Thoracic aorta (tissue), 2 donors: Measurements from ENCODE around the gene HARS1. TPM values are rescaled to one million over a fixed set of nuclear protein-coding genes. Genes with fewer than 3 reads are reported as not detected.
"Not testable (repeated sequence)": the region's sequence is repeated elsewhere in the genome, so short reads cannot be mapped to it uniquely, and the experiment has no call there.

Source experiments
- ATAC-seq: fragments of 150-250 bp; one replicate; pipeline ENCODE4 v1.8.0; 2017; ENCODE audit warnings: low read depth; ENCODE audit not compliant: insufficient number of reproducible peaks, low FRiP score
- DNase-seq: peaks from one replicate; pipeline ENCODE4 v3.0.0-alpha.2; 2020; ENCODE audit warnings: low spot score
- H3K27ac ChIP-seq, 2 donors: fragments of 200-600 bp; sonication (generic); 1 replicate in 1 of 2; 2 replicates in 1 of 2; pipeline ENCODE4 v1.5.1; 2016; ENCODE audit warnings: mild to moderate bottlenecking in 2 of 2, moderate library complexity in 2 of 2
- H3K27me3 ChIP-seq: fragments of 200-600 bp; sonication (generic); replicated peaks from 2 replicates; pipeline ENCODE4 v1.6.0; 2016; ENCODE audit warnings: mild to moderate bottlenecking; ENCODE audit not compliant: insufficient read depth
- H3K36me3 ChIP-seq: fragments of 200-600 bp; sonication (generic); one replicate; pipeline ENCODE4 v1.5.1; 2016
- H3K4me1 ChIP-seq, 2 donors: fragments of 200-600 bp; sonication (generic); 1 replicate in 1 of 2; 2 replicates in 1 of 2; pipeline versions ENCODE4 v1.5.1 to v1.6.0; 2016; ENCODE audit warnings: low read depth in 2 of 2, mild to moderate bottlenecking in 1 of 2; ENCODE audit not compliant: control insufficient read depth in 1 of 2
- H3K4me3 ChIP-seq: fragments of 200-600 bp; sonication (generic); 2 replicates; pipeline ENCODE4 v1.5.1; 2016; ENCODE audit warnings: mild to moderate bottlenecking
- H3K9me3 ChIP-seq: fragments of 200-600 bp; sonication (generic); 2 replicates; pipeline ENCODE4 v1.5.1; 2016
- total RNA-seq, 2 donors: library from RNA; depleted of rRNA; stranded (reverse); fragments of >200 nt; gene quantifications; one replicate each; pipeline versions ENCODE4 v1.1.0 to v1.2.3, GENCODE V29; 2016
- TF ChIP-seq, protein P1 (sequence below): fragments of 200-600 bp; sonication (generic); IDR thresholded peaks from one replicate; pipeline ENCODE4 v1.5.1; 2019; ENCODE audit warnings: antibody characterized with exemption

HARS1 gene
- total RNA-seq, 2 donors from 2014 or later = 46.4 to 68.2 TPM

DNA sequence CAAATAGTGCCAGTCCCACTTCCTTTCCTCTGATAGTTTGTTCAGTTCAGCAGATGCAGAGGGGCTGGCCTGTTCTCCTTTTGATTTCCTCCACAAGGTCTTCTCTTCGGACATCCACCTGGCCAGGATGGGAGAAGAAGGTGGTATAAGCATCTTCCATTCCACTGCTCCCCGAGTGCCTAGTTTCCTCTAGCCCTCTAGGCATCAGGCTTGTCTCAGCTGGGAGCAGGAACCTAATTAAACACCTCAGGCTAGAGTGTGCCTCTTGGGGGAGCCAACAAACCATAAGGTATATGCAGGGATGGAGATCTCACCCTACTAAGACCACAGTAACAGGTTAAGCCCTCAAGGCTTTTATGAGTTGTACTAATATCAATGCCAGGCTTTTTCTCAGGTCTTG is 17.0 kb downstream of the HARS1 start:
- Histone ChIP-seq H3K4me3 (no peak overlapping the region), H3K36me3 (peaks cover 53% of the 10 kb centered on the region), H3K4me1 (no peaks in the 10 kb centered on the region), H3K27ac (no peak overlapping the region), H3K27me3 (no peaks in the 10 kb centered on the region), H3K9me3 (no peaks in the 10 kb centered on the region)
- DNase-seq = no peak
- no peak for ATAC-seq
- TF ChIP-seq, protein P1, sequence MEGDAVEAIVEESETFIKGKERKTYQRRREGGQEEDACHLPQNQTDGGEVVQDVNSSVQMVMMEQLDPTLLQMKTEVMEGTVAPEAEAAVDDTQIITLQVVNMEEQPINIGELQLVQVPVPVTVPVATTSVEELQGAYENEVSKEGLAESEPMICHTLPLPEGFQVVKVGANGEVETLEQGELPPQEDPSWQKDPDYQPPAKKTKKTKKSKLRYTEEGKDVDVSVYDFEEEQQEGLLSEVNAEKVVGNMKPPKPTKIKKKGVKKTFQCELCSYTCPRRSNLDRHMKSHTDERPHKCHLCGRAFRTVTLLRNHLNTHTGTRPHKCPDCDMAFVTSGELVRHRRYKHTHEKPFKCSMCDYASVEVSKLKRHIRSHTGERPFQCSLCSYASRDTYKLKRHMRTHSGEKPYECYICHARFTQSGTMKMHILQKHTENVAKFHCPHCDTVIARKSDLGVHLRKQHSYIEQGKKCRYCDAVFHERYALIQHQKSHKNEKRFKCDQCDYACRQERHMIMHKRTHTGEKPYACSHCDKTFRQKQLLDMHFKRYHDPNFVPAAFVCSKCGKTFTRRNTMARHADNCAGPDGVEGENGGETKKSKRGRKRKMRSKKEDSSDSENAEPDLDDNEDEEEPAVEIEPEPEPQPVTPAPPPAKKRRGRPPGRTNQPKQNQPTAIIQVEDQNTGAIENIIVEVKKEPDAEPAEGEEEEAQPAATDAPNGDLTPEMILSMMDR = no peak

DNA sequence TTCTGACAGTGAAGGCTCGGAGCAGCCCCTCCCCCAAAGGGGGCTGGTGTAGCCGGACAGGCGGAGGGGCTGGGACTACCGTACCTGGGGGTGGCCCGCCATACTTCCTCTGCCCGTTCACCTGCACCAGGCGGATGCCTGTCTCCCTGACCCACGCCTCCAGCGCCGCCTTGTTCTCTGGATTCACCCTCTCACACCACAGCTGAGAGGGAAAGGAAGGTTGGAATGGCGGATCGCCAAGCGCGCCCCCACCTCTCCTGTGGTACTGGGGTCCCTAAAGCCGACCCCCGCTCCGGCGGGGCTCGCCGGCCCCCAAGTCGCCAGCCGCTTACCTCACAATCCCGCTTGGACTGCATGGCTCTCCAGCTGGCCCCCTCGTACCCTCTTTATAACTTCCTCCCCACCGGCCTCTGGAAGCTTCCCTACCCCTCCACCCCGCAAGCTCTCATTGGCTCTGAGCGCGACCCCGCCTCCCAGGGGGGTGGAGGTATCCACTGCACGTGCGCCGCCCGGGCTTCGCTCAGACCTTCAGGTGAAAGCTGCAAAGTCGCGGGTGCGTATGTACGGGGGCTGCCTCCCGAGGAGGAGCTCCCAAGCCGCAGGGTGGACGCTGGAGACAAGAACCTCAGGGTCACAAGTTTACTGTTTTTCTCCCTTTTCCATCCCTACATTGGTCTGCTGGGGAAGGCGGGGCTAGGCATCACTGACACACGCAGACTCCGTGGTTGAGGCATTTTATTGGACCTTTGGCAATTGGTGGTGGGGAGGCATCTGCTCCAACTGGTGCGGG is 17.8 kb downstream of the HARS1 start, which contains the start of gene DND1:
Gene DND1, minus strand, starts transcription at position 390 of the 790 bp plus-strand sequence. Its CDS starts 34 bp downstream, at position 356.
- ATAC-seq (no peak), DNase-seq (no peak)
- Histone ChIP-seq H3K36me3 (peaks cover 61% of the 10 kb centered on the region), H3K27ac (no peak within 1 kb of the TSS), H3K4me3 (peak within 1 kb of the TSS; percentile 21), H3K9me3 (no peaks in the 10 kb centered on the region), H3K4me1 (no peaks in the 10 kb centered on the region), H3K27me3 (no peaks in the 10 kb centered on the region)
- TF ChIP-seq, protein P1 = no peak

DNA sequence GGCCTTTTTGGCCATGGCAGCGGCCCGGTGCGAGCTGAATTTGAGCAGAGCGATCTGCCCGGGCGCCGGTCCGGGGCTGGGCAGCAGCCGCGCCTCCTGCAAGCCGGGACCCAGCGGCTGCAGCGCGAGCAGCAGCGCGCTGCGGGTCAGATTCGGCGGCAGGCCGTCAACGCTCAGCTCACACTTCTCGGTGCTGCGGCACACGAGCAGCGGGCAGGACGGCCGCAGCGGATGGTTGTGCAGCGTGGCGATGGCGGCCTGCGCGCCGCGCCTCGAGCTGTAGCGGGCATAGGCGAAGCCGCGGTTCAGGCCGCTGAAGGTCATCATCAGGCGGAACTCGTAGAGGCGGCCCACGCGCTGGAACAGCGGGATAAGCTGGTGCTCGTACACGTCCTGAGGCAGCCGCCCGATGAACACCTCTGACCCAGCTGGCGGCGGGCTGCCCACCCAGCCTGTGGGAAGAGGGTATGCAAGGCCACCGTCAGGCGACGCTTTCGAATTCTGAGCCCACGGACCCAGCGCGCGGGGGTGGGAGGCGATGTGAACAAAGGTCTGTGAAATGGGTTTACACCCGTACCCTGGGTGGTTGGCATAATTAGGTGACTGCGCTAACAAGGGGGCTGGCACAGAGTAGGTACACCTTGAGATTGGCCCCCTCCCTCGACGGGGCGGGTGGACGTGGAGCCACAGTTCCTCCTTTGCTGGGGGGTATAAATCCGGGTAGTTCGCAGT is 18.5 kb downstream of the HARS1 start:
- H3K36me3 ChIP-seq = peaks cover 55% of the 10 kb centered on the region
- DNase-seq (no peak), ATAC-seq (no peak)
- H3K4me1 ChIP-seq = no peaks in the 10 kb centered on the region
- H3K9me3 ChIP-seq = no peaks in the 10 kb centered on the region
- H3K27ac ChIP-seq = no peak overlapping the region
- peak overlapping the region; percentile 21 for H3K4me3 ChIP-seq
- TF ChIP-seq, protein P1 = no peak
- H3K27me3 ChIP-seq = no peaks in the 10 kb centered on the region

DNA sequence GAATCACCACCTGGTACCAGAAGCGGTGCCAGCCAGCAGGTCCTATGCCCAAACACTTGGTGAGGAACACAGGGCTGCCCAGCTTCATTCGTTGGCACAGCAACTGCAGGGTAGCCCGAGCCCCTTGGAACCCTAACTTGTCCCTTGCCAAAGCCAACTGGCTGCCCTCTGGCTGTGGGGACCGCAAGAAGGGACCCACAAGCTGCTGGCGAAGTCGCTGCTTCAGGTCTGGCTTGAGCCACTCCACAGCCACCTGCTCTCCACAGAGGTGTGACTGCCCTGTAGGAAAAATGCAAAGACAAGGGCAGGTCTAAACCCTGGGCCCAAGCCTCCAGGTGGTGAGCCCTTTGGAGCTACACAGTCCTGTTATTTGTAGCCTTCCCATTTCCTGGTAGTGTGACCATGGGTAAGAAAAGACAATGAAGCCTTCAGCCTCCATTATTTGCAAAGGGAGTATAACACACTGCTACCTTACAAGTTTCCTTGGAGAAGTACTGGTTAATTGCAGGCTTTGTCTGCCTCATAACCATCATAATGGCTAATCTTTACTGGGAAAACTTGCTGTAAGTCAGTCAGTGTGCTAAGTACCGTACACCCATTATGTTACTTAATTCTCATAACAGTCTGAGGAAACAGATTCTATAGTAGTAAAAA is 19.6 kb downstream of the HARS1 start:
- TF ChIP-seq, protein P1 = no peak
- ATAC-seq (no peak), DNase-seq (no peak)
- Histone ChIP-seq H3K4me3 (no peak overlapping the region), H3K4me1 (peaks cover 0 to 3% of the 10 kb centered on the region in 2 donors), H3K9me3 (no peaks in the 10 kb centered on the region), H3K36me3 (peaks cover 45% of the 10 kb centered on the region), H3K27me3 (no peaks in the 10 kb centered on the region), H3K27ac (no peak overlapping the region)

DNA sequence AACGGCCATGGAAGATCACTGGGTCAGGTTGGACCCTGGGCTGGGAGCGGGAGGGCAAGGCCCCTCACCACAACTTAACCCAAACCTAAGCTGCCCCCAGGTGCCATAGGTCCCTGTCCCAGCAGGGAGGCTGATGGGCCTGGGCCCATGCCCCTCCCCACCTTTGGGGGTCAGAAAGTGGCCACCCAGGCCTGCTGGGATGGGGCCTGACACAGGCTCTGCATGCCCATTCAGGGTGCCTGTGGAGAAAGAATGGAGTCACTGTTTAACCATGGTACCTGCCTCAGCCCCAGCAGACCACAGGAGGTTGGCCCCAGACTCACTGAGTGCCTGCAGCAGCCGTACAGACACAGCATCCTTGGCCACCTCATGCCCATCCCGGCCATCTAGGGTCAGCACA is 20.1 kb downstream of the HARS1 start:
- not testable (repeated sequence) for H3K27ac ChIP-seq, H3K4me3 ChIP-seq, H3K9me3 ChIP-seq, H3K4me1 ChIP-seq, H3K27me3 ChIP-seq, ATAC-seq, DNase-seq
- H3K36me3 ChIP-seq = peaks cover 39% of the 10 kb centered on the region
